Astrocyte (in vitro differentiated cells and primary cell): ENCODE data around the gene ATP1B1. TPM values are rescaled to one million over a fixed set of nuclear protein-coding genes. Genes with fewer than 3 reads are reported as not detected.
"Not testable (repeated sequence)": the region's sequence is repeated elsewhere in the genome, so short reads cannot be mapped to it uniquely, and the experiment has no call there.

Experiments
- DNase-seq: peaks from one replicate; pipeline ENCODE4 v3.0.0-alpha.2; 2010; ENCODE audit warnings: low read depth
- FAIRE-seq: peaks from 2 replicates; lab custom pipeline; 2011; peaks lifted over from hg19 to GRCh38; lab: Jason Lieb, UNC
- H2AFZ ChIP-seq: 2 replicates; pipeline ENCODE4 v1.6.0; 2012; ENCODE audit warnings: low read depth, low read length, inconsistent platforms
- H3K27ac ChIP-seq: 2 replicates; pipeline ENCODE4 v1.5.1; 2011; ENCODE audit warnings: low read depth, low read length, inconsistent platforms
- H3K27me3 ChIP-seq: 2 replicates; pipeline ENCODE4 v1.6.0; 2011; ENCODE audit warnings: low read length, inconsistent platforms; ENCODE audit not compliant: insufficient read depth
- H3K36me3 ChIP-seq: 2 replicates; pipeline ENCODE4 v1.5.1; 2011; ENCODE audit warnings: low read length, inconsistent platforms; ENCODE audit not compliant: insufficient read depth
- H3K4me1 ChIP-seq: 2 replicates; pipeline ENCODE4 v1.5.1; 2011; ENCODE audit warnings: low read length, inconsistent platforms; ENCODE audit not compliant: insufficient read depth
- H3K4me2 ChIP-seq: 2 replicates; pipeline ENCODE4 v1.6.0; 2012; ENCODE audit warnings: low read length, inconsistent platforms
- H3K4me3 ChIP-seq: 2 replicates; pipeline ENCODE4 v1.5.1; 2011; ENCODE audit warnings: low read depth, mild to moderate bottlenecking, low read length, inconsistent platforms; ENCODE audit not compliant: insufficient read depth
- H3K79me2 ChIP-seq: 2 replicates; pipeline ENCODE4 v1.6.0; 2012; ENCODE audit warnings: mild to moderate bottlenecking, low read length, inconsistent platforms; ENCODE audit not compliant: insufficient read depth
- H3K9ac ChIP-seq: 2 replicates; pipeline ENCODE4 v1.6.0; 2012; ENCODE audit warnings: mild to moderate bottlenecking, low read length, inconsistent platforms
- H3K9me3 ChIP-seq: 2 replicates; pipeline ENCODE4 v1.5.1; 2012; ENCODE audit warnings: low read depth, mild to moderate bottlenecking, low read length, inconsistent platforms; ENCODE audit not compliant: insufficient read depth
- H4K20me1 ChIP-seq: 2 replicates; pipeline ENCODE4 v1.6.0; 2012; ENCODE audit warnings: low read length, inconsistent platforms; ENCODE audit not compliant: insufficient read depth
- H3K27ac Mint-ChIP-seq: one replicate; pipeline ENCODE4 v1.8.0; 2021; ENCODE audit warnings: mild to moderate bottlenecking, mixed read lengths; ENCODE audit not compliant: unreplicated experiment
- H3K27me3 Mint-ChIP-seq: one replicate; pipeline ENCODE4 v1.8.0; 2021; ENCODE audit warnings: low read depth, mixed read lengths; ENCODE audit not compliant: unreplicated experiment
- H3K36me3 Mint-ChIP-seq: one replicate; pipeline ENCODE4 v1.8.0; 2021; ENCODE audit warnings: low read depth, mixed read lengths; ENCODE audit not compliant: unreplicated experiment
- H3K4me1 Mint-ChIP-seq: one replicate; pipeline ENCODE4 v1.8.0; 2021; ENCODE audit warnings: low read depth, mixed read lengths; ENCODE audit not compliant: unreplicated experiment
- H3K4me3 Mint-ChIP-seq: one replicate; pipeline ENCODE4 v1.8.0; 2021; ENCODE audit warnings: mild to moderate bottlenecking, moderate library complexity, mixed read lengths; ENCODE audit not compliant: unreplicated experiment
- H3K9me3 Mint-ChIP-seq: one replicate; pipeline ENCODE4 v1.8.0; 2021; ENCODE audit warnings: mild to moderate bottlenecking, mixed read lengths; ENCODE audit not compliant: unreplicated experiment
- CTCF ChIP-seq: IDR thresholded peaks from 2 replicates; pipeline ENCODE4 v1.5.1; 2011; ENCODE audit warnings: low read depth, mild to moderate bottlenecking, inconsistent platforms, low read length, moderate library complexity; ENCODE audit not compliant: insufficient read depth
- EZH2 ChIP-seq: IDR thresholded peaks from 2 replicates; pipeline ENCODE4 v1.6.1; 2012; ENCODE audit warnings: mild to moderate bottlenecking, low read length, inconsistent platforms; ENCODE audit not compliant: insufficient read depth
- total RNA-seq: library from RNA; stranded (reverse); gene quantifications from 2 replicates; pipeline ENCODE4 v1.2.1, GENCODE V29; 2021

The ATP1B1 gene
- total RNA-seq, 1 donor from 2014 or later = 56.5 TPM

GRCh38 chr1:169122976-169123375, 16.5 kb downstream of the ATP1B1 start:
- Histone ChIP-seq H2AFZ (no peak overlapping the region), H3K9ac (no peak overlapping the region), H4K20me1 (no peaks in the 10 kb centered on the region), H3K9me3 (no peaks in the 10 kb centered on the region), H3K27ac (no peak overlapping the region), H3K4me2 (no peak overlapping the region), H3K36me3 (peaks cover 18% of the 10 kb centered on the region), H3K4me1 (peaks cover 22% of the 10 kb centered on the region), H3K79me2 (peaks cover 38% of the 10 kb centered on the region), H3K4me3 (no peak overlapping the region), H3K27me3 (no peaks in the 10 kb centered on the region)
- H3K27me3 Mint-ChIP-seq = no peaks in the 10 kb centered on the region
- DNase-seq = no peak
- H3K4me1 Mint-ChIP-seq = peaks cover 32% of the 10 kb centered on the region
- TF ChIP-seq EZH2 = no peak
- TF ChIP-seq CTCF = no peak
- no peak overlapping the region for H3K4me3 Mint-ChIP-seq
- H3K36me3 Mint-ChIP-seq = peaks cover 26% of the 10 kb centered on the region
- H3K27ac Mint-ChIP-seq = no peak overlapping the region
- no peak for FAIRE-seq
- H3K9me3 Mint-ChIP-seq = no peaks in the 10 kb centered on the region

DNA sequence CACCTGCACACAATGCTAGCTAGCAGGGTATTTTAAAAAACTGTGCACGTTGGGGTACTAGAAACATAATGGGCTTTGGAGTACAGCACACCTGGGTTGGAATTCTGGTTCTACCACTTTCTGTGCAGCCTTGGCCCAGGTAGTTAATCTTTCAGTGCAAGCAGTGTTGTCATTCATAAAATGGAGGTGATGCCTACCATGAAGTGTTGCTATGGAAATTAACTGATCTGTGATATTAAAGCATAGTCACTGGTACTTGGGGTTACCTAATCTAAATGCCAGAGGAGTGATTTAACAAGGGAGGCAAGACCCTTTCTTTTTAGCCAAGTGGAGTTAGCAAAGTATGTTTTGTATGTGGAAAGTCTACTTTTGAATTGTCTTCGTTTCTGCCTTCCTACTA, 18.0 kb downstream of the ATP1B1 start:
- H3K27me3 Mint-ChIP-seq = no peaks in the 10 kb centered on the region
- Histone ChIP-seq H3K27ac (no peak overlapping the region), H3K27me3 (no peaks in the 10 kb centered on the region), H3K4me2 (no peak overlapping the region), H4K20me1 (no peaks in the 10 kb centered on the region), H3K4me1 (peaks cover 25% of the 10 kb centered on the region), H3K9ac (no peak overlapping the region), H3K9me3 (no peaks in the 10 kb centered on the region), H3K79me2 (peaks cover 38% of the 10 kb centered on the region), H3K4me3 (no peak overlapping the region), H3K36me3 (peaks cover 15% of the 10 kb centered on the region), H2AFZ (no peak overlapping the region)
- peaks cover 26% of the 10 kb centered on the region for H3K36me3 Mint-ChIP-seq
- TF ChIP-seq EZH2 (no peak), CTCF (no peak)
- H3K27ac Mint-ChIP-seq = no peak overlapping the region
- H3K9me3 Mint-ChIP-seq = no peaks in the 10 kb centered on the region
- no peak overlapping the region for H3K4me3 Mint-ChIP-seq
- FAIRE-seq (no peak), DNase-seq (no peak)
- peaks cover 34% of the 10 kb centered on the region for H3K4me1 Mint-ChIP-seq

- not testable (repeated sequence) for H3K27ac Mint-ChIP-seq, H3K27me3 ChIP-seq, H3K27me3 Mint-ChIP-seq, H2AFZ ChIP-seq, H3K9me3 ChIP-seq, H3K27ac ChIP-seq, DNase-seq, H4K20me1 ChIP-seq, H3K4me3 Mint-ChIP-seq, H3K4me3 ChIP-seq, FAIRE-seq, H3K9me3 Mint-ChIP-seq, H3K4me2 ChIP-seq, H3K9ac ChIP-seq
- Histone ChIP-seq H3K36me3 (peaks cover 15% of the 10 kb centered on the region), H3K79me2 (peaks cover 31% of the 10 kb centered on the region), H3K4me1 (peaks cover 21% of the 10 kb centered on the region)
- Mint-ChIP-seq H3K36me3 (peaks cover 28% of the 10 kb centered on the region), H3K4me1 (peaks cover 27% of the 10 kb centered on the region)
Observed at GRCh38 chr1:169125597-169125996, 19.1 kb downstream of the ATP1B1 start.
